Upper lobe of left lung (tissue), 6 donors: ENCODE results near the gene STARD4. TPM values are rescaled to one million over a fixed set of nuclear protein-coding genes. Genes with fewer than 3 reads are reported as not detected.

Source experiments
- ATAC-seq, 2 donors: fragments of 200-7000 bp; cut with Tn5 transposase; one replicate each; pipeline ENCODE4 v1.9.1; 2022; ENCODE audit warnings: mild to moderate bottlenecking in 2 of 2, moderate library complexity in 2 of 2; ENCODE audit not compliant: low FRiP score in 2 of 2
- DNase-seq, 2 donors: peaks; one replicate each; pipeline ENCODE4 v3.0.0-alpha.2; 2019 to 2020
- H3K27ac ChIP-seq, 4 donors: fragments of 200-600 bp; sonication (generic); one replicate each; pipeline ENCODE4 v1.5.1; 2016 to 2019
- H3K27me3 ChIP-seq, 4 donors: fragments of 200-600 bp; sonication (generic); one replicate each; pipeline ENCODE4 v1.5.1; 2017 to 2019
- H3K36me3 ChIP-seq, 4 donors: fragments of 200-600 bp; sonication (generic); one replicate each; pipeline ENCODE4 v1.5.1; 2016 to 2019
- H3K4me1 ChIP-seq, 4 donors: fragments of 200-600 bp; sonication (generic); one replicate each; pipeline ENCODE4 v1.5.1; 2018 to 2019
- H3K4me3 ChIP-seq, 4 donors: fragments of 200-600 bp; sonication (generic); one replicate each; pipeline ENCODE4 v1.5.1; 2017 to 2019; ENCODE audit warnings: mild to moderate bottlenecking in 2 of 4, moderate library complexity in 1 of 4
- H3K9me3 ChIP-seq, 4 donors: fragments of 200-600 bp; sonication (generic); one replicate each; pipeline ENCODE4 v1.5.1; 2018 to 2019
- EP300 ChIP-seq, 4 donors: sonication (generic); formaldehyde crosslinking; IDR thresholded peaks; one replicate each; pipeline ENCODE4 v1.5.1; 2017; ENCODE audit warnings: antibody characterized with exemption in 4 of 4, control low read depth in 2 of 4
- POLR2A ChIP-seq, 4 donors: fragments of 450-650 bp; IDR thresholded peaks; one replicate each; pipeline ENCODE4 v1.5.1; 2016 to 2017; ENCODE audit warnings: antibody characterized with exemption in 4 of 4, mild to moderate bottlenecking in 2 of 4
- POLR2AphosphoS5 ChIP-seq, 2 donors: sonication (generic); formaldehyde crosslinking; IDR thresholded peaks; one replicate each; pipeline ENCODE4 v1.5.1; 2017; ENCODE audit warnings: antibody characterized with exemption in 2 of 2
- WGBS, 2 donors: methylation state at CpG; one replicate each; pipeline ENCODE4 v1.1.5; 2017 to 2018; 5-methylcytosine and 5-hydroxymethylcytosine counted together
- total RNA-seq, 6 donors: library from RNA; depleted of rRNA in 4 of 6; stranded (reverse); fragments of >200 nt in 4 of 6; gene quantifications; one replicate each; pipeline versions ENCODE4 v1.1.0 to v1.2.1, GENCODE V29; 2016 to 2021
- TF ChIP-seq, protein P1 (sequence below), 6 experiments: fragments of 450-650 bp in 4 of 6; fragments of 200-600 bp in 2 of 6; sonication (generic) in 2 of 6; IDR thresholded peaks; one replicate each; pipeline ENCODE4 v1.5.1; 2016 to 2019; ENCODE audit warnings: antibody characterized with exemption in 6 of 6
- donor health status: DM: no; HTN: no; CAD: no; lungs with moderate emphysema.
- donor health status: DM: no; HTN: yes; CAD: no; lungs with severe emphysema.

STARD4 gene, protein sequence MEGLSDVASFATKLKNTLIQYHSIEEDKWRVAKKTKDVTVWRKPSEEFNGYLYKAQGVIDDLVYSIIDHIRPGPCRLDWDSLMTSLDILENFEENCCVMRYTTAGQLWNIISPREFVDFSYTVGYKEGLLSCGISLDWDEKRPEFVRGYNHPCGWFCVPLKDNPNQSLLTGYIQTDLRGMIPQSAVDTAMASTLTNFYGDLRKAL
- 10 to 100 TPM; 23.0 to 71.5 (median 41.8) TPM for total RNA-seq

DNA sequence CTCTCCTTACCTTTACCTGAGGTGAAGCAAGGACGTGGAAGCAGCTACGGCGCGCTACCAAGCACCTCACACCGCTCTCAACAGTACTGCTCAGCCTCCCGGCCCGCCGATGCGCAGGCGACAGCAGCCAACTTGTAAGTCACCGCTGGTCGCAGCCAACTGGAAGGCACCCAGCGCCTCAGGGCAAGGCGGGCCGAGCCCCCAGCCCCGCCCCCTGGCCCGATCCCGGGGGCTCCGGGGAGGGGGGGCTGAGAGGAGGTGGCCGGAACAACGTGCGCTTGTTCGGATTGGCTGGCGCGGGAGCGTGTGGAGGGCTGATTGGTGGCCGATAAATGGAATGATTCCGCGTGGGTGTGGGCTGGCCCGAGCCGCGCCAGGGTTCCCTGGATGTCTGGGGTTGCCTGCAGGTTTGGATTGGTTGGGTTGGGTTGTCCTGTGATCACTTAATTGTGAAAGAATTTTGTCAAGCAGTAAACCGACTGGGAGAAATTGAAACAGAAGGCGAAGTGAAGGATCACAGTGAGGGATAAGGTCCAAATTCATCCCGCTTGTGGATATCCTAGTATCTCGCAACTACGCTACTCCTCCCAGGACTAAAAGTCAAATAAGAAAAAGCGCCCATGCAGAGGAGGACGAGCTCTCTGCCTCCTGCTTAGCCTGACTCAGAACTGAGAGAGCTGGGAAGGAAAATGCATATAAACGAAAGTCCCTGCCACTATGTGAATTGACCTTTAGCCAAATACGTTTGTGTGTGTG lies at the start of gene STARD4:
Gene STARD4, minus strand, starts transcription at position 161 of the 756 bp plus-strand sequence. CDS start 5,102 bp downstream, outside the sequence.
- DNase-seq (peak; percentile 96 to 98), ATAC-seq (peak; percentile 99 to 100)
- peak within 1 kb of the TSS; percentile 75 to 90 (median 87) for H3K4me3 ChIP-seq
- H3K9me3 ChIP-seq, result no peaks in the 10 kb centered on the region
- H3K27ac ChIP-seq, result peak within 1 kb of the TSS; percentile 87 to 97 (median 91)
- H3K4me1 ChIP-seq, result peaks cover 6 to 42% (median 22%) of the 10 kb centered on the region in 4 donors
- H3K27me3 ChIP-seq, result no peaks in the 10 kb centered on the region
- no peaks in the 10 kb centered on the region for H3K36me3 ChIP-seq
- 1% methylated on average over 25 to 27 of the region's 41 CpGs for WGBS, 2 donors
- TF ChIP-seq, protein P1, sequence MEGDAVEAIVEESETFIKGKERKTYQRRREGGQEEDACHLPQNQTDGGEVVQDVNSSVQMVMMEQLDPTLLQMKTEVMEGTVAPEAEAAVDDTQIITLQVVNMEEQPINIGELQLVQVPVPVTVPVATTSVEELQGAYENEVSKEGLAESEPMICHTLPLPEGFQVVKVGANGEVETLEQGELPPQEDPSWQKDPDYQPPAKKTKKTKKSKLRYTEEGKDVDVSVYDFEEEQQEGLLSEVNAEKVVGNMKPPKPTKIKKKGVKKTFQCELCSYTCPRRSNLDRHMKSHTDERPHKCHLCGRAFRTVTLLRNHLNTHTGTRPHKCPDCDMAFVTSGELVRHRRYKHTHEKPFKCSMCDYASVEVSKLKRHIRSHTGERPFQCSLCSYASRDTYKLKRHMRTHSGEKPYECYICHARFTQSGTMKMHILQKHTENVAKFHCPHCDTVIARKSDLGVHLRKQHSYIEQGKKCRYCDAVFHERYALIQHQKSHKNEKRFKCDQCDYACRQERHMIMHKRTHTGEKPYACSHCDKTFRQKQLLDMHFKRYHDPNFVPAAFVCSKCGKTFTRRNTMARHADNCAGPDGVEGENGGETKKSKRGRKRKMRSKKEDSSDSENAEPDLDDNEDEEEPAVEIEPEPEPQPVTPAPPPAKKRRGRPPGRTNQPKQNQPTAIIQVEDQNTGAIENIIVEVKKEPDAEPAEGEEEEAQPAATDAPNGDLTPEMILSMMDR (IDR thresholded peaks at IDR 0.05), result peak in 1 of 6 experiments; percentile 13
- TF ChIP-seq EP300 (IDR thresholded peaks at IDR 0.05) (peak in 1 of 4 donors; percentile 71), POLR2AphosphoS5 (IDR thresholded peaks at IDR 0.05) (peak; percentile 80 to 99), POLR2A (IDR thresholded peaks at IDR 0.05) (peak in 3 of 4 donors; percentile 81 to 97 (median 96))

DNA sequence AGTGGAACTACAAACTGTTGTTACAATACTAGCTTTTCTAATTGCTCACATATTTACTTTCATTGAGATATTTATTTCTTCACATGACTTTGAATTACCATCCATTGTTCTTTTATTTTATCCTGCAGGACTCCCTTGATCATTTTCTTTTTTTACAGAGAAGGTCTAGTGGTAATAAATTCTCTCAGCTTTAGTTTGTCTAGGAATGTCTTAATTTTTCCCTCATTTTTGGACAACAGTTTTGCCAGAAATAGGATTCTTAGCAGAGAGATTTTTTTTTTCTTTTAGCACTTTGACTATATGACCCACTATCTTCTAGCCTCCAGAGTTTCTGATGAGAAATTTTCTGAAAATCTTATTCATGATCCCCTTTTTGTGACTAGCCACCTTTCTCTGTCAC lies 47.3 kb upstream of the STARD4 start:
- Histone ChIP-seq H3K27ac (no peak overlapping the region), H3K9me3 (no peaks in the 10 kb centered on the region), H3K4me3 (no peak overlapping the region), H3K36me3 (no peaks in the 10 kb centered on the region), H3K4me1 (no peaks in the 10 kb centered on the region), H3K27me3 (no peaks in the 10 kb centered on the region)
- ATAC-seq (no peak), DNase-seq (no peak)
- TF ChIP-seq POLR2A (IDR thresholded peaks at IDR 0.05), result no peak
- TF ChIP-seq, protein P1 (IDR thresholded peaks at IDR 0.05), result no peak

DNA sequence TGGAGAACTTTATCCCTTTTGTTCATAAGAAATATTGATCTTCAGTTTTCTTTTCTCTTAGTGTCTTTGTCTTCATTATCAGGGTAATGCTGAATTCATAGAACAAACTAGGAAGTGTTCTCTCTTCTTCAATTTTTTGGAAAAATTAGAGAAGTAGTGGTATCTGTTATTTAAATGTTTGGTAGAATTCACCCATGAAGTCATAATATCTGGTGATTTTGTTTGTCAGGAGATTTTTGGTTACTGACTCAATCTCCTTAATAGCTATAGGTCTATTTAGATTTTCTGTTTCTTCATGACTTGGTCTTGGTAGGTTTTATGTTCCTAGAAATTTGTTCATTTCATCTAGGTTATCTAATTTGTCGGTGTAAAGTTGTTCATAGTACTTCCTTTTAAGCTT lies 45.4 kb upstream of the STARD4 start:
- Histone ChIP-seq H3K27ac (no peak overlapping the region), H3K9me3 (no peaks in the 10 kb centered on the region), H3K4me3 (no peak overlapping the region), H3K27me3 (no peaks in the 10 kb centered on the region), H3K4me1 (peaks cover 0 to under 1% (median 0%) of the 10 kb centered on the region in 4 donors), H3K36me3 (no peaks in the 10 kb centered on the region)
- DNase-seq (no peak), ATAC-seq (no peak)
- WGBS, 2 donors, result 78 to 86% methylated on average over 1 of the region's 1 CpG
- TF ChIP-seq POLR2AphosphoS5 (IDR thresholded peaks at IDR 0.05), result no peak
- TF ChIP-seq EP300 (IDR thresholded peaks at IDR 0.05), result no peak
- TF ChIP-seq, protein P1 (IDR thresholded peaks at IDR 0.05), result no peak
- TF ChIP-seq POLR2A (IDR thresholded peaks at IDR 0.05), result no peak

DNA sequence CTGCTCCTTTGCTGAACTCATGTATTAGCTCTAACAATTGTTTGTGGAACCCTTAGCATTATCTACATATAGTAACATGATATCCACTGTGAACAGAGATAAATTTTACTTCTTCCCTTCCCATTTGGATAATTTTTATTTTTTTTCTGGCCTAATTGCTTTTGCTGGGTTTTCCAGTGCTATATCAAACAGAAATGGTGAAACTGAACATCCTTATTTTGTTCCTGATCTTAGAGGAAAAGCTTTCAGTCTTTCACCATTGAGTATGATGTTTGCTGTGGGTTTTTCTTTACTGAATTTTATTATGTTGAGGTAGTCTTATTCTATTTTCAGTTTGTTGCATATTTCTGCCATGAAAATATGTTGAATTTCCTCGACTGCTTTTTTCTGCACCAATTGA lies 44.8 kb upstream of the STARD4 start:
- ATAC-seq (no peak), DNase-seq (no peak)
- TF ChIP-seq POLR2AphosphoS5 (IDR thresholded peaks at IDR 0.05), result no peak
- TF ChIP-seq, protein P1 (IDR thresholded peaks at IDR 0.05), result no peak
- no peak for TF ChIP-seq POLR2A (IDR thresholded peaks at IDR 0.05)
- TF ChIP-seq EP300 (IDR thresholded peaks at IDR 0.05), result no peak
- H3K4me1 ChIP-seq, result peaks cover 0 to 6% (median 2%) of the 10 kb centered on the region in 4 donors
- H3K36me3 ChIP-seq, result no peaks in the 10 kb centered on the region
- H3K9me3 ChIP-seq, result no peaks in the 10 kb centered on the region
- H3K27me3 ChIP-seq, result no peaks in the 10 kb centered on the region
- 89 to 100% methylated on average over 1 of the region's 1 CpG for WGBS, 2 donors
- H3K27ac ChIP-seq, result no peak overlapping the region
- no peak overlapping the region for H3K4me3 ChIP-seq
